ENCODE data around the gene MANEAL.

- TF ChIP-seq CTCF (IDR thresholded peaks at IDR 0.05; ENCODE audit: low read length) (no peak), EZH2 (IDR thresholded peaks at IDR 0.05; ENCODE audit: borderline replicate concordance, low read length) (no peak)
These were observed 27.8 kb downstream of the MANEAL start for GRCh38 chr1:37821481-37821880.
